ENCODE measurements around the gene TRMT44.
A peak's percentile ranks its signal among the peaks of the same experiment; 100 is the strongest.

TRMT44 gene

GRCh38 chr4:8440492-8441311 lies at the start of gene TRMT44, which contains the start of gene ACOX3:
TSS of gene TRMT44 (plus strand) at chr4:8440777. CDS start at chr4:8440823, 46 bp downstream.
TSS of gene ACOX3 (minus strand) at chr4:8440723. CDS start at chr4:8416521, 24,202 bp downstream.
- peak; percentile 95 for FAIRE-seq
- peak; percentile 86 for DNase-seq (ENCODE audit: insufficient read length, low spot score)

DNA sequence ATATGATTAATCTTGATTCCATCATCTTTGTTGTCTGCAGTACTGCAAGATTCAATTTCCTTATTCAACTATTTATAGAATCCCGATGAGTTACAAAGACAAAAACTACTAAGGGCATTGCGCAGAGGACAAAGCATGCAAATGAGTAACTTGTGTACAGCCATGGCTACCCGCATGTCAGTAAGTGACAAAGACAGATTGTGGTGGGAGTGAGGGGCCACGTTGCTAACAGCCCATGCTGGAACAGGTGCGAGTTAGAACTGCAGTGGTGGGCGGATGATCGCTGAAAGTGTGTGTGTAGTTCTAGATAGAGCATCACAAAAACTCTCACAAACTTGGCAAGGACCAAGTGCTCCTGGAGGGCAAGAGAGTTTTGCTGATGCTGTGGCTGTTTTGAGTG lies 49.5 kb upstream of the TRMT44 start:
- FAIRE-seq (no peak), DNase-seq (ENCODE audit: insufficient read length, low spot score) (no peak)

- DNase-seq (ENCODE audit: insufficient read length, low spot score) (no peak), FAIRE-seq (peak; percentile 42)
Measured at GRCh38 chr4:8391972-8392371, 48.6 kb upstream of the TRMT44 start.

- no peak for DNase-seq (ENCODE audit: insufficient read length, low spot score)
- FAIRE-seq = no peak
Measured at GRCh38 chr4:8392591-8393190, 47.9 kb upstream of the TRMT44 start.

GRCh38 chr4:8393593-8394038 lies 47.0 kb upstream of the TRMT44 start:
- peak; percentile 65 for FAIRE-seq

DNA sequence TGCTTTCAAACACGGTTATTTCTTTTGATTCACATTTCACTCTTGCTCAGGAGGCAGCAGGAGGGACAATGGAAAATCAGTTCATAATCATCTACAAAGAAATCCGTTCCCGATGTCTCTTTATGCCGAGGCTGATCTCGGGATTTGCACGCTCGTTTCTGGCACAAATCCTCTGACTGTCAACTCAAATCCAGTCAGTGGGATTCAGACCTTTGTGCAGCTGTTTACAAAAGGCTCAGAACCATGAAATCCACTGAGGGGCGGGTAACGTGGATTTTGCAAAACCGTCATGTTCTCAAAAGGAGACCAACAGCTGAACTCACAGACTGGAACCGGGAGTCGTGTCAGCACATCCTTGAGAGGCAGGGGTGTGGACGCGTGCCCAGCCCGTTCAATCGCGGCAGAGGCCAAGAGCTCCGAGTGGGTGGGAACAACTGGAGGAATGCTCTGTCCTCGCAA lies 46.5 kb upstream of the TRMT44 start:
- FAIRE-seq (no peak), DNase-seq (ENCODE audit: insufficient read length, low spot score) (no peak)

More at GRCh38 chr4:8393593-8394038, 47.0 kb upstream of the TRMT44 start:
- DNase-seq (ENCODE audit: insufficient read length, low spot score) = peak; percentile 91

- FAIRE-seq (no peak), DNase-seq (ENCODE audit: insufficient read length, low spot score) (no peak)
Measured at GRCh38 chr4:8394806-8395205, 45.8 kb upstream of the TRMT44 start.

- FAIRE-seq = no peak
- no peak for DNase-seq (ENCODE audit: insufficient read length, low spot score)
Measured at GRCh38 chr4:8395504-8396296, 44.9 kb upstream of the TRMT44 start.

DNA sequence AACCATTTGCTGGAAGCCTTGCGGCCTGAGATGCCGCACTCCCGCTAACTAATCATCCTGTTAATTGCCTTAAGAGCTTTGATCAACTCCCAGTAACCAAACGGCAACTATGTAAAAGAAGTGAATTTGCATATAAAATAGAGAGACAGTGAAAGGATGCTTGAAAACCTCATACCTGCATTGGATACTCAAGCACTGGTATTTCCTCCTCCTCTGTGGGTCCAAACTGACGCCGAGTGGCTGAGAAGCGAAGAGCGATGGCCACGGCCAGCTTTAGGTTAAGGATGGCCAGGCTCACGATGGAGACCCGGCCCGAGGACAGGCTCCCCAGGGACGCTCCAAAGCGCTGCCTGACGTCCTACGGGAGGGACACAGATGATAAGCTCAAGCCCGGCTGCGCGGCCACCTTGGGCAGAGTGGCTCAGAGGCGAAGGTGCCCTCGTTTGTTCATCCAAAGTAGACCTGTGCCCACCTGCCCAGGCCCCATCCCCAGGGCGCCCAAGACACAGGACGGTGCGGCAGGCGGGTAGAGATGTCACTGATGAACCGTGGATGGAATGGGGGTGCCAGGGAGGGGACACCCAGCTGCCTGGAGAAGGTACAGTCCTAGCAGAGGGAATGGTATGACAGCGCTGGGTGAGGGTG lies 43.7 kb upstream of the TRMT44 start:
- DNase-seq (ENCODE audit: insufficient read length, low spot score) = no peak
- no peak for FAIRE-seq

- no peak for FAIRE-seq
- DNase-seq (ENCODE audit: insufficient read length, low spot score) = no peak
Measured at GRCh38 chr4:8398347-8398746, 42.2 kb upstream of the TRMT44 start.

DNA sequence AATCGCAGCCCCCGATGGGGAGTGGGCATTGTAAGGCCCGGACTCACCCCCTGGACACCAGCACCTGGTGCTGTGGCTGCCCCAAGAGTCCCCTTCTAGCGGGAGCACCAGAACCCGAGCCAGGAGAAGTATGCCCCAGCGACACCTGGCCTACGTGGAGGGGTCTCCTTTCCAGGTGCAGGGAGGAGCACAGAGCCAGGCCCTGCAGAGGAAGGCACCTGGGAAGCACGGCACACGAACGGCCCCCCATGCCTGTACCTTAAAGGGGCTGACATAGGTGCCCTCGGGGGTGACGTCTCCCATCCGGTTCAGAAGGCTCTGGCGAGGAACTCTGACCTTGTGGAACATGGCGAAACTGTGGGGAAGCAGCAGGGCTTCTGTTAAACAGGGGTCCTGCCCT lies 41.3 kb upstream of the TRMT44 start:
- no peak for DNase-seq (ENCODE audit: insufficient read length, low spot score)
- no peak for FAIRE-seq

DNA sequence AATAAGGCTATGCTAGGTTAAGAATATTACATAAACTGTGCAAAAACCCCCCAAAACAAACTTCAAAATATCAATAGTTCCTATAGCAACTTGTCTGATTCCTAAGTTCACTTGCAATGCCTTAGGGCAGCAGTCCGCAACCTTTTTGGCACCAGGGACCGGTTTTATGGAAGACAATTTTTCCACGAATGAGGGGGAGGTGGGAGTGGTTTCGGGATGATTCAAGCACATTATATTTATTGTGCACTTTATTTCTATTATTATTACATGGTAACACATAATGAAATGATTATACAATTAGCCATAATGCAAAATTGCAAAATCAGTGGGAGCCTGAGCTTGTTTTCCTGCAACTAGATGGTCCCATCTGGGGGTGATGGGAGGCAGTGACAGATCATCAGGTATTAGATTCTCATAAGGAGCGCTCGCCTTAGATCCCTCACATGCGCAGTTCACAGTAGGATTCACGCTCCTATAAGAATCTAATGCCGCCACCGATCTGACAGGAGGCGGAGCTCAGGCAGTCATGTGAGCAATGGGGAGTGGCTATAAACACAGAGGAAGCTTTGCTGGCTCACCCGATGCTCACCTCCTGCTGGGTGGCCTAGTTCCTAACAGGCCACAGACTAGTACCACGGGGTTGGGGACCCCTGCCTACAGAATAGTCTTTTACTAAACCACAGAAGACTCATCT lies 39.8 kb upstream of the TRMT44 start:
- DNase-seq (ENCODE audit: insufficient read length, low spot score) (no peak), FAIRE-seq (no peak)

- DNase-seq (ENCODE audit: insufficient read length, low spot score) = no peak
- no peak for FAIRE-seq
Measured at GRCh38 chr4:8401665-8402064, 38.9 kb upstream of the TRMT44 start.

DNA sequence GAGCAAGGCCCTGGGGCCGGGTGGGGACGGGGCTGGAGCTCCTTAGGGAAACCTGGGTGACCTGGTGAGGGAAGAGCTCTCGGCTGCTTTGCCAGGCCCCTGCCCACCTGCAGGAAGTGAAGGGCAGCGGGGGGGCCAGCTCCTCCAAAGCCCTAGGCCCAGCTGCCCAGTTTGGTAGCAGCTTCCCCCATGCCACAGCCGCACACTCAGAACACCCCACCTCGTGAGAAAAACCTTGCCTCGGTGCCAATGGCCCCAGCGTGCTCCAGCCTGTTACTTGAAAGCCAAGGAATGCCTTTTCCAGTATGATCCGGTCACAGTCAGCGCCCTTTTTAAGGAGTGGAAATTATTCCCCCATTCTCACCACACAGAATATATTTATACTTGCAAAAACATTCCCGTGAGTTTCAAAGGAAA lies 38.4 kb upstream of the TRMT44 start:
- FAIRE-seq (no peak), DNase-seq (ENCODE audit: insufficient read length, low spot score) (no peak)

- DNase-seq (ENCODE audit: insufficient read length, low spot score) = no peak
- no peak for FAIRE-seq
Measured at GRCh38 chr4:8402640-8403039, 37.9 kb upstream of the TRMT44 start.

GRCh38 chr4:8403173-8403753 lies 37.3 kb upstream of the TRMT44 start:
- FAIRE-seq (no peak), DNase-seq (ENCODE audit: insufficient read length, low spot score) (peak; percentile 91)

- DNase-seq (ENCODE audit: insufficient read length, low spot score) = no peak
- no peak for FAIRE-seq
Measured at GRCh38 chr4:8403976-8404375, 36.6 kb upstream of the TRMT44 start.

DNA sequence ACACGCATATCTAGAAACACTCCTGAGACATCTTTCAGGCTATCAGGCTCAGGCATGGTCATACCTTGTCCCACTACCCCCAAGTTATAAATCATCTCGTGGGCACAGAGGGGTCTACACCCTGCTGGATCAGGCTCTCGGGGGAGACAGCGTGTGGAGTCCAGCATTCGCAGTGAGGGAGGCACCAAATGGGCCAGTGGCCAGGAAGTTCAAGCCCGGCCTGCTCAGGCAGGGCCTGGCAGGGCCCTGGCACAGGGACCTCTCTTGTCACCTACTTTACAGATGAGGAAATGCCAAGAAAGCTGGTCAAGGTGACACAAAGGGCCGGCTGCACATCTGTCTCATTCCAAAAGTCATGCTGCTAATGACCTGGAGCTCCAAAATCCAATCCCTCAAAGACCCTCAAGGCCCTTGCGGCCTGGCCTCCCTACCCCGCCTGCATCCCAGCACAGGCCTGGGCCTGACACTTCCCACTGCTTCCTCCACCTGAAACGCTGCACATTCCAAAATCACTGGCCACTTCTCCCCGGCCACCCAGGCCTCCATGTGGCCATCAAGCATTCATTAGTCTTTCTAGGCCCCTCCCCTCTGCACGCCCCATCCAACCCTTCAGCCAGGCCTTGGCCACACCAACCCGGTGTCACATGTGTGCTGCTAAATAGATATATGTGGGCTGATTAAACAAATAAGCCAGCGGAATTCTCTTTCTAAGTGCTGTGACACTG lies 35.6 kb upstream of the TRMT44 start:
- DNase-seq (ENCODE audit: insufficient read length, low spot score) = no peak
- no peak for FAIRE-seq

GRCh38 chr4:8405516-8405875 lies 35.1 kb upstream of the TRMT44 start:
- FAIRE-seq (no peak), DNase-seq (ENCODE audit: insufficient read length, low spot score) (no peak)

Data from HTR-8/SVneo (cell line).